HG03135 (cell line): ENCODE measurements around the gene UBAP1L.
"Not testable (repeated sequence)": the region's sequence is repeated elsewhere in the genome, so short reads cannot be mapped to it uniquely, and the experiment has no call there.

Source experiments
- ATAC-seq: cut with Tn5 transposase; IDR thresholded peaks from one replicate; pipeline ENCODE4 v1.9.1; 2021; ENCODE audit warnings: mild to moderate bottlenecking, moderate library complexity; ENCODE audit not compliant: unreplicated experiment

UBAP1L gene

DNA sequence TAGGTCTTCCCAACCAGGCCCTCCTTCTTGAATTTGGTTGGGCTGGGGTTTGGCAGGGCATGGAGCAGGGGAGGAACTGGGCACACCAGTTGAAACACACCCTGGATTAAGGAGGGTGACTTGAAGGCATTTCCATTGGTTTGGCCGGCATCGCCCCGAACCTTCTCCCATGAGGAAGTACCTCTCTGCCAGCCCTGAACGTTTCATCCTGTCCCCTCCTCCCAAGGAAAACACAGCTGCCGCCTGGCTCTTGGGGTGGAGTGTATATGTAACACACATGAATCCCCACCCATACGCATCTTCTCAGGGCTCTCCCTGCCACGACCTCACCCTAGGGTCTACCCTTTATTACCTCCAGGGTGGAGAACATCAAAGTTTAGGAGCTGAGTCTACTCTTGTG lies 14.6 kb downstream of the UBAP1L start:
- no peak for ATAC-seq

DNA sequence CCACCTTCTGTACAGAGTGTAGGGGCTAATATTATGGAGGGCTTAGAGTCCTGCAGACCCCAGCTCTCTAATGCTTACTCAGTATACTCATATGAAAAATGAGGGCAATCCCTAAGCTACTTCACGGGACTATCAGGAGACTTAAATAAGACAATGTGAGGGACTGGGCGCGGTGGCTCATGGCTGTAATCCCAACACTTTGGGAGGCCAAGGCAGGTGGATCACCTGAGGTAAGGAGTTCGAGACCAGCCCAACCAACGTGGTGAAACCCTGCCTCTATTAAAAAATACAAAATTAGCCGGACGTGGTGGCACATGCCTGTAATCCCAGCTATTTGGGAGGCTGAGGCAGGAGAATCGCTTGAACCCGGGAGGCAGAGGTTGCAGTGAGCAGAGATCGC lies 15.2 kb downstream of the UBAP1L start:
- not testable (repeated sequence) for ATAC-seq

DNA sequence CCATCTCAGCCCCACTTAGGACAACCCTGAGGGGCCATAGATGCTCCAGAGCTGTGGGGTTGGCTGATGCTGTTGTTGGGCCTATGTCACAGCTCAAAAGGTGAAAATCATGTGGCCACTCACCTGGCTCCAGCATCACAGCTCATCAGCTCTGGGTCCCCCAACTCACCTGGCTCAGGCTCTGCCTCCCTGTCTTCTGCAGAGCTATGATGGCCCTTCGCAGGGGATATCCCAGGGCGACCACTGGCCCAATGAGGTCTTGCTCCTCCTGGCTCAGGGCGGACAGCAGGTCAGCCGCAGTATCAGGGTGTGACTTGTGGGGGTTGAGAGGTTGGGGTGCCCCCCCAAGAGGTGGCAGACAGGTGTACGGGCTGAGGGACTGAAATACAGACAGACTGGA lies 15.7 kb downstream of the UBAP1L start:
- no peak for ATAC-seq

DNA sequence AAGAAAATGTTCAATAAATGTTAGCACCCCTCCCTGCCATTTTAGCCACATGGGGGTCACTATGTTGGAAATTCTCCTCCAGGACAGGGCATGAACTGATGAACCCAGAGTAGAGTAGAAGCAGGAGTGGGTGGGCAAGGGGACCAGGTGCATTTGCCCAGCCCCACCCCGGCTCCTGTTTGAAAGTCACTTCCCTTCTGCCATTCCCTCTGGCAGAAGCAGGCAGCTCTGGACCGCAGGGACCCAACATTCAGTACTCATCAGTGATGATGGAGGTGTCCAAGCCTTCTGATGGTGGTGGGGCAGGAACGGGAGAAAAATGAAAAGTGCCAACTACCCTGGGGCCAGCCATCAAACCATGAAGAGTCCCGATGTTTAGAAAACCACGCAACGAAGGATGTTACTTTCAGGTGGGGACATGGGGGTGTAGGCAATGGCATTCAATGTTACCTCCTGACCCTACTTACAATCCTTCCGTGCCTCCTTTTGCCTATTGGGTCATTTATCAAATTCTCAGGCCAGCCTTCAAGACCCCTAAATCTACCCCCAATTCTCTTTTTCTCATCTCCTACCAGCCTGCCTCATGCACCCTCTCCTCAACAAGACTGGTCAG lies 17.2 kb downstream of the UBAP1L start:
- ATAC-seq: no peak

DNA sequence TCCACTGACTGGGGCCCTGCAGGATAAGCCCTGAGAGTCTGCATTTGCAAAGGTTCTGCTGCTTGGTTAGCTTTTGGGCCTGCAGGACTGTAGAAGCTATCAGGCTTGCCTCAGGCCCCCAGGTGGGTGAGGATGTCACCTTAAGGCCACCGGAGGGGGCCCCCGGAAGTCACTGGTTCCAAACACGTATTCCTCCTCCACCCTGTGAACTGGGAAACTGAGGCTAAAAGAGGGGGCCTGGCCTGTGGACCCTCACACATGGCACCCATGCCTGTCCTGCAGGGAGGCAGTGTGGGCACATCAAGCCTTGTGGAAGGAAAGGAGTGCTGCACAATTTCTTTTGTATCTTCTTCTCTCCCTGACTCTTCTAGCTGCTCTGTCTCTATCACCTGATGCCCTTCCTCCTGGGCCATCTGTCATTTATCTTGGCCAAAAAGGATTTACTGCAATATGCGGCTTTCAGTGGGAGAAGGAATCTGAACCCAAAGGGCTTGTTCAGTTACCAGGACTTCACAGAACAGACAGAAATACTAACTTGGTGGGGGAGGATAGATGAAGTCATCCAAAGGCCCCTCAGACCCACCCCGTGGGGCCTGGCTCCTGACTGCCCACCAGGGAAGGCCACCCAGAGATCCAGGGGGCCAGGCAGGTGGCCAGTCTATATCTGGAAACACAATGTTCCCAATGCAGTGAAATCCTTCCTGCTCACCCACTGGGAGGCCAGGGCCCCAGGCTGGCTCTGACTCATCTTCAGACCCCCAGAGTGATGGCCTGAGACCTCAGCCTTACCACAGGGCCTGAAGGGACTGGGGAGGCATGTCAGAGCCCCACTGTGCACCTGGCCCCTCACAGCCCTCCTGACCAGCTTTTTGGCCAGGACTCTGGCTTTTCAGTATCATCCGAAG lies 18.3 kb downstream of the UBAP1L start:
- no peak for ATAC-seq

DNA sequence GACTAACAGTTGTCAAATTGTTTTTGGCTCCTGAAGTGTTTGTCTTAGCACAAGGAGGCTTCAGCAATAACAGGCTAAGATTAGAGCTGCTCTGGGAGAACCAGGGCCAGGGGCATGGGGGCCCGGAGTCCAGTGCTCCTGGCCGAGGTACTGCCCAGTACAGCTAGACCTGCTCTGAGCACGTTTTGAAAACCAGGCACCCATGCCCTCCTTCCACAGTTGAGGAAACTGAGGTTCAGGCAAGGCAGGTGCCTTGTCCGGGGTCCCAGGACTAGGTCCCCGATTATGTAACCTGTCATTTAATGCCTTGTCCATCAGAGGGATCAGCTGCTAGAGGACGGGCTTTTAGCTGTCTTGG lies 19.3 kb downstream of the UBAP1L start:
- no peak for ATAC-seq

DNA sequence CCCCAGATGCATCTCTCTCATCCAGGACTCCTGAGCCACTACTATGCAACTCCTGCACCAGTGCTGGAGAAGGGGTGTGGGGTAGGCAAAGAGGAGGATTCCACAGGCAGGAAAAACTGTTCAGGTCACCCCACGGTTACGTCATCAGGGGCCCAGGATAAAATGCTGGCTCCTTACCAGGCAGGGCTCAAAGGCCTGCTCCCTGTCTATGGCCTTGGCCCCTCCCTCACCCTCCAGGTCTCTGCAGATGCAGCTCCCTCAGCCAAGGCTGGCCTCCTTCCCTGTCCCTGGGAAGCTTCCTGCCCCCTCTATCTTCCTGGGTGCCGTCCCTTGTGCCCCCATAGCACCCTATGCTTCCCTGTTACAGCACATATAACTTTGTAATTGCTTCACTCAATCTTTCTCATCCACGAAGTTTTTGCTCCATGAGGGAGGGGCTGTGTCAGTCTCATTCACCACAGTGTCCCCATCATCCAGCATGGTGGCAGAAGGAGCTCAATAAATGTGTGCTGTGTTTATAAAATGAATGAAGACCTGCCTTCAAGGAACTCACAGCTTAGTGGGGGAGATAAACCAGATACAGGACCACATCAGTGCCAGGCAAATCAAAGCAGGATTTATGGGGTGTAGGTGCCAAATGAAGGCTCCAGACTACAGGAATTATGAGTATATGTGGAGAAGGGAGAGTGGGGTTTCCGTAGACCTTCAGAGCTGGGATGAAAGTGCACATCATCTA lies 19.8 kb downstream of the UBAP1L start:
- ATAC-seq: no peak

DNA sequence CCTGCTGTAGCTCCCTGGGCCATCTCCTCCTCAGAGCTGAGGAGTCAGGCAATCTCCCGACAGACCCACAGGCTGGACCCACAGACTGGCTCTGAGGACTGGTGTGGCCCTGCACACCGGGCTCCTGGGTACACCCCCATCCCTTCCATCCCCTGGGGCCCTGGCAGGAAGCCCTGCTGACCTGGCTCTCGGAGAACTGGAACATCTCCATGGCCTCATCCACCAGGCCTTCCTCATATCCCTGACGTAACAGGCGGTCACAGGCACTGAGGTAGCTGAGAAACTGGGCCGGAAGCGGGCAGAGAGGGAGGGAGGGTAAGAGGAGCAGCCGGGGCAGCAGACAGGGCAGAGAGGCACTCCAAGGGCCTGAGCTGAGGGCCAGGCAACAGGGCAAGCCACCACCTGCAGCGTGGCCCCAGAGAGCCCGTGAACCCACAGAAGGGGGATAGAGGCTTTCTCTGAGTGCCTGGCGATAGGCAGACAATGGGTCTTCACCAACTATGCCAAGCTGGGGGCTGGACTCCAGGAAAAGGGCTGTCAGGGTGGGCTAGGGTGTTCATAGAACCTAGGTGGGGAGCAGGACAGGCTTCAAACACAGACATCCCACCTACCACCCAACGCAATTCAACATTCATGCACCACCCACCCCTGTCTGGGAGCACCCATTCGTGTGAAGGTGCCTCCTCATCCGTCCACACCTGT lies 20.6 kb downstream of the UBAP1L start:
- no peak for ATAC-seq

DNA sequence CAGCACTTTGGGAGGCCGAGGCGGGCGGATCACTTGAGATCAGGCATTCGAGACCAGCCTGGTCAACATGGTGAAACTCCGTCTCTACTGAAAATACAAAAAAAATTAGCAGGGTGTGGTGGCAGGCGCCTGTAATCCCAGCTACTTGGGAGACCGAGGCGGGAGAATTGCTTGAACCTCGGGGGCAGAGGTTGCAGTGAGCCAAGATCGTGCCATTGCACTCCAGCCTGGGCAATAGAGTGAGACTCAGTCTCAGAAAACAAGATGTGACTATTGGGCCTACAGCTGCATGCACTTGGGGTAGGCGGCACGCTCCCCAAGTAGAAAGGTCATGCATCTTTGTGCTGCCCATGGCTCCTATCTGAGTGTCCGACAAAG lies 21.2 kb downstream of the UBAP1L start:
- not testable (repeated sequence) for ATAC-seq

DNA sequence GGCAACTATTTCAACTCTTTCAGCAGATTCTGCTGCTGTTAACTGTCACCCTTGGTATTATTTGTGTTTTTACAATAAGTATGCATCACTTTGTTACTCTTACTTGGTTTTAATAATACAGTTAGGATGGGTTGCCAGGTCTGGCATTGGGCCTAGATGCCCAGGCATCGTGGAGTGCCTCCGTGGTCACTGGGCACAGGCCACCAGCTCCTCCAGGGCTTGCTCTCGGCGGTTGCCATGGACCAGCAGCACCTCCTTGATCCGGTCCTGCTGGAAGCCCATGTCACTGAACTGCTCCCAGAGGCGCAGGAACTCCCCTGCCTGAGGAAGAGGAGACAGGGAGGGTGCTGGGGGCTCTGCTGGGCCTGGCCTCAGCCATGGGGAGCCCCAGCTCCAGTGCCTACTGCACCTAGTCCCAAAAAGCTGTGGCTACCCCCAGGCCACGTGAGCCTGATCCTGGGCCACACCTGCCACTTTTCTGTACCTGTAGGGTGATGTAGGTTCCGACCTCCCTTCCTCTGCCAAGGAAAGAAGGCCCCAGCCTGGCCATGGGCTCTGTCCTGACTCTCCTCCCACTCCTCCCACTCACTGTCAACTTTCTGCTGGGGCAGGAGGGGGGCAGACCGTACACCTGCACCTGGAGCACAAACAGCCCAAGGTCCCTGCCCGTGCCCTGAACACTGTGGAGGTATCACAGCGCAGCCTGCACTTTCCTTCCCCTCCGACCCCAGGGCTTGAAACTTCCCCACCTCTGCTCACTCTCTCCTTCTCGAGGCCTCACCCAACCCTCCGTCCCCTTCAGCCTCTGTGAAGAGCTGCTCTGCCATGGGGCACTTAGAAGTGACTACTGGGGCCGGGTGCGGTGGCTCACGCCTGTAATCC lies 21.8 kb downstream of the UBAP1L start:
- no peak for ATAC-seq

DNA sequence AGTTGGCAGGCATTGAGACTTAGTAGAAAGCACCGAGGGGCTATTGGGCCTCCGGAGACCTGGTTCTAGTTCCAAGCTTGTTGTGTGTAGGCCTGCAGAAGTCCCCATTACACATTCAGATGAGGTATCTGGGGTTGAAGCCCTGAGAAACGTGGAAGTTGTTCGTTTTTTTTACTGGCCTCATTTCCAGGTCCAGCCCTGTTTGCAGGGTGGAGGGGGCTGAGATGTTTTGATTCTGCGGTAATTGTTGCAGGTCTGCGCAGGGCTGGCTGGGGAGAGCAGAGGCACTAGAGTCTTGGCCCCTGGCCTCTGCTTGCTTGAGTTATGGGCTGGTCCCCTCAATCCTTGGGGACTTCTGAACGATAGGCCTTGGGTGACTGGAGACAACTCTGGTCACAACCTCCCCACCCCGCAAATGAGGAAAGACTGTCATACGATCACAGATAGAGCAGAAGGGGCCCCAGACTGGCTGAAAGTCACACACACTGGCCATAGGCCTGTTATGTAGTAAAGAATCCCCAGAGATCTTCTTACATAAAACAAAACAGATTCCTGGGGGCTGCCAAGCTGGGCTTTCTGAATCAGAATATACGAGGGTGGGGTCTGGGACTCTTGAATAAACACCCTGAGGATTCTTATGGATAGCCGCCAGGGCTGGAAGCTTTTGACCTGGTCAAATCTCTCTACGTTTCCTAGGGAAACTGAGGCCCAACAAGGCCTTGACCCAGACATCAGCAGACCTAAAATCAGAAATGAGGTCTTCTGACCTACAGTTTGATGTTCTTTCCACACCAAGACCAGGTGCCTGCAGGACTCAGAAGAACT lies 22.8 kb downstream of the UBAP1L start:
- ATAC-seq: no peak

DNA sequence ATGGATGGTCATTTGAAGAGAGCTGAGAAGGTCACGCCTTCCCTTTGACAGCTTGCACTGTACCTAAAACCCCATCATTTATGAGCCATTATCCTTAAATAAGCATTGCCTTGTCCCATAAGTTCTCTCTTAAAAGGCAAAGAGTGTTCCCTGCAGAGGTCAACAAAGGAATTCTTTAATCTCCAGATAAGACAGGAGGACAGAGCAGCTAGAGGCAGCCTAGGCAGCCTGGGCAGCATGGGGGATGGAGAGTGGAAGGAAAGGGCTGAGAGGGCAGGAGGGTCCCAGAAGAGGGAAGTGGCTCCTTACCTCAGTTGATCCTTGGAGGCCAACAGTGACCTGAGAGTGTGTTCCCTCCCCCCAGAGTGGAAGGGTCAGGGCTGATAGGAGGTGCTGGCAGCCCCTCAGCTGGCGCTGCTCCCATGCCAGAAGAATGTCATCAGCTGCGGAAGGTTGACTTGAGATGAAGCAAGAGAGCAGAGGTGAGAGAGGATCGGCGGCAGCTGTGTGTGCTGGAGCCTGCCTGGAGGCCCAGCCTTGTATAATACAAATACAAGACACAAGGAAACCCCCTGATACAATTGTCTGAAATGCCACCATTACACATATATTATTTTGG lies 25.7 kb downstream of the UBAP1L start:
- ATAC-seq: no peak

DNA sequence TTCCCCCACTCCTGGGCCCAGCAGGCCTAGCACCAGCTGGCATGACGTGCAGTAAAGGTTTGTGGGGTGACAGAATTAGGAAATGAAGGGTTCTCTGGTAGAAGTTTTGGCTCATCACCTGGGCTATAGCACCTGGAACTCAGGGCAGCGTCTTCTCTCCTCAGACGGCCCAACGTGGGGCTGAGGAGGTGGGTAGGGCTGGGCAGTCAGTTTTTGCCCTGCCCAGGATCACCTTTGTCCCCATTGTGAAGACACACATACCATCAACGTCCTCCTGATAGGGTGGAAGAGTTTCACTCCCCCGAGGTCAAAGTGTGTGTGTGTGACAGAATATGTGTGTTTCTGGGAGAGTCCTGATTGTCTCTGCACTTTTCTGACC lies 26.4 kb downstream of the UBAP1L start:
- no peak for ATAC-seq

DNA sequence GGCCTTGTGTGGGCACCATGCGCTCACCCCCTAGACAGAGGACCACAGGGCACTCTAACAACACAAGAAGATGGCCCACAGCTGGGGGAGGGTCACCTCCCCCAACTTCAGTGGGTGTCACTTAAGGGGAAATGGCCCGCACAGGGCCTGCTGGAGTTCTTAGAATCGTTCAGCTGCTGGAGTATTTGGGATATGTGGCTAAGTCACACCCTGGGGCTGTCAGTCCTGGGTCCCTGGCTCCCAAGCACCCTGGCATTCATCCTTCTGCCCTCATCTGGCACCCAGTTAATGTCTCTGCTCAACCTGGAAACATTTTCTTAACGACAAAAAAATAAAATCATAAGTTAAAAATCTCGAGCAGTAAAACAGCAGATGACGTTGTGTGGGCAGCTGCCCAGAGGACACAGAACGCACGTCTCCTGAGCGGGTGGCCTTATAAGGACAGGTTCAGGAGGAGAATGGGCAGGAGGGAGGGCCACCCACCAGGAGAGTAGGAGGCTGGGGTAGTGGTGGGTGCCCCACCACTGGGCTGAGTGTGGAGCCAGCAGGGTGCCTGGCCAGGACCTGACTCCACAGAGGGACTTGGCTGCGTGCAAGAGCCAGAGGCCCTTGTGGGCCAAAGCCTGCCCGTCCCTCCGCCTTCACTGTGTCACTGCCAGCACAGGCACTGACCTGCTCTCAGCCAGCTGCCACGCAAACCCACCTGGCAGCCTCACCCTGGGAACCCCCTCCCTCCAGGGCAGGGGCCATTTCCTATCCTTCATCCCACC lies 26.9 kb downstream of the UBAP1L start:
- ATAC-seq: no peak

DNA sequence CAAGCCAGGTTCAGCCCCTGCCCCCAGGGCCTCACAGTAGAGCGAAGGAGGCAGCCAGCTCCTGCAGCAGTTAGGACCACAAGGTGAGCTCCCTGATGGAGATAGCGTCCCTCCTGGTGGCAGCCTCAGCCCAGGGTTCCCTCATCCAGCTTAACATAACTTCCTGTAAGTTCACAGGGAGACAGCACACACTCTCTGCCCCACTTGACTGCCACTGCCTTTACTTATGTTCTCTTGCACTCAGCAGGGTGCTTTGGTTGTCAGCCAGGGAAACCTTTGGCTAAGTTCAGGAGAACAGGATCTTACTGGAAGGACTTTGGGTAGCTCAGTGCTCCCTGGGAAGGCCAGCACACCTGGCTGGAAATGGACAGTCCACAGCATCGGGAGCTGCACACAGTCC lies 27.6 kb downstream of the UBAP1L start:
- no peak for ATAC-seq

DNA sequence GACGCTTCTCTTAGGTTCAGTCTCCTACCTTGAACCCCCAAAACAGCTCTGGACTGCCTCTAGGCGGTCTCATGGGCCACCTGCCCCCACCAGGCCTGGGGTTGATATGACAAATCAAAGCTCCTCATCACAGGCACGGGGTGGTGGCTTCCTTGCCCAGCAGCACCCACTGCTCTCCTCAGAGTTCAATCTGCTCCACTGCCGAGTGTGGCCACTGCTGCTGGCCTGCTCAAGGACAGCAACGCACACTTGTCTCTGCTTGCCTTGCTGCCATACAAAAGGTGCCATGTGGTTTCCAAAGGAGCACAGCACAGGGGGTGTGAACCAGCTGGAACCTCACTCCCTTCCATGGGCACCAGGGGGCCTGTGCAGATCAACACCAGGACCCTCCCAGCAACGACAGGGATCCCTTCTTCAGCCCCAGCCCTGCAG lies 28.3 kb downstream of the UBAP1L start:
- no peak for ATAC-seq

DNA sequence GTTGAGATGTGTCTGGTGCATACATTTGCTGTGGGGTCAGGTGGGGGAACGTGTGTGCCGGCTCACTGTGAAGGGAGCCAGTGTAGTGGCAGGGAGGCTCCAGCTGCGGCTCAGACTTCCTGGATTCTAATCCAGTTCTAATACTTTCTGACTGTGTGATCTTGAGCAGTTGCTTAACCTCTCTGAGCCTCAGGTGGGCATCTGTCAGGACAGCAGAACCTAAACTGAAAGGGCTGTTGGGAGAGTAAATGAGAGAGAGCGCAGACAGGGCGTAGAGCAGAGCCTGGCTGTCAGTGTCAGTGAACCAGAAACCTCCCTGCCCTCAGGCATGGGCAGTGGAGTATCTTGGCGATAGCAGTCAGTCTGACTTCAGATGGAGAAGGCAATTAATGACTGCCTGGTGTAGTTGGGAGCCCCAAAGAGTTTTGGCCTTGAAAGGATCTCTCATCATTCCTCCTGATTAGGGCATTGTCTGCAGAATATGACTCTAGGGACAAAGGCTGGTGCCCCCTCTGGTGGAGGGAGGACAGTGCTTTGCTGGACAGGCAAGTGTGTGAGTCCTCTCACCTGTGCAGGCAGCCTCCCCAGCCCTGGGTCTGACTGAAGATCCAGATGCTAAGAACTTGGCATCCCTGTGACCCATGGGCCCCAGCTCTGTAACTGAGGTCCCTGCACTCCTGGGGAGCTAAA lies 28.9 kb downstream of the UBAP1L start:
- ATAC-seq: no peak
